GM12873 (cell line): ENCODE data around the gene PRSS1.

Source experiments
- TF ChIP-seq, protein P1 (sequence below): IDR thresholded peaks from 2 replicates; pipeline ENCODE4 v1.5.1; 2012; ENCODE audit warnings: low read depth, mild to moderate bottlenecking, moderate library complexity, low read length, control low read depth; ENCODE audit not compliant: insufficient read depth; ENCODE audit errors: missing control alignments

Gene PRSS1

DNA sequence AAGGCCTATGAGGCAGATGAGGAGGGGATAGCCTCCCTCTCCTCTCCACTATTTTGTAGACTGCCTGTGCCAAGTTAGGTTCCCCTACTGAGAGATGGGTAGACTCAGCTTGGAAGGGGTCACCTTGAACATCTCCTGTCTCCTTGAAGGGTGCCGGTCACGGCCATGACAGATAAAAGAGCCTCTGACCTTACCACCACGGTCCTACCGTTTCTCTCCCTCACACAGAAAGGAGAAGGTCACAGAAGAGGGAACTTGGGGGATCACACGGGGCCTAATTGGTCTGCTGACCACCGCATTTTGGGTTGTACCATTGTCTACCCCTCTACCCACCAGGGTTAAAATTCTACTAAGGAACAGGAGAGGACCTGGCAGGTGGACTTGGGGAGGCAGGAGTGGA lies 38.5 kb downstream of the PRSS1 start:
- TF ChIP-seq, protein P1, sequence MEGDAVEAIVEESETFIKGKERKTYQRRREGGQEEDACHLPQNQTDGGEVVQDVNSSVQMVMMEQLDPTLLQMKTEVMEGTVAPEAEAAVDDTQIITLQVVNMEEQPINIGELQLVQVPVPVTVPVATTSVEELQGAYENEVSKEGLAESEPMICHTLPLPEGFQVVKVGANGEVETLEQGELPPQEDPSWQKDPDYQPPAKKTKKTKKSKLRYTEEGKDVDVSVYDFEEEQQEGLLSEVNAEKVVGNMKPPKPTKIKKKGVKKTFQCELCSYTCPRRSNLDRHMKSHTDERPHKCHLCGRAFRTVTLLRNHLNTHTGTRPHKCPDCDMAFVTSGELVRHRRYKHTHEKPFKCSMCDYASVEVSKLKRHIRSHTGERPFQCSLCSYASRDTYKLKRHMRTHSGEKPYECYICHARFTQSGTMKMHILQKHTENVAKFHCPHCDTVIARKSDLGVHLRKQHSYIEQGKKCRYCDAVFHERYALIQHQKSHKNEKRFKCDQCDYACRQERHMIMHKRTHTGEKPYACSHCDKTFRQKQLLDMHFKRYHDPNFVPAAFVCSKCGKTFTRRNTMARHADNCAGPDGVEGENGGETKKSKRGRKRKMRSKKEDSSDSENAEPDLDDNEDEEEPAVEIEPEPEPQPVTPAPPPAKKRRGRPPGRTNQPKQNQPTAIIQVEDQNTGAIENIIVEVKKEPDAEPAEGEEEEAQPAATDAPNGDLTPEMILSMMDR = no peak

- TF ChIP-seq, protein P1 = no peak
Observed at GRCh38 chr7:142788303-142789289, 39.3 kb downstream of the PRSS1 start.

DNA sequence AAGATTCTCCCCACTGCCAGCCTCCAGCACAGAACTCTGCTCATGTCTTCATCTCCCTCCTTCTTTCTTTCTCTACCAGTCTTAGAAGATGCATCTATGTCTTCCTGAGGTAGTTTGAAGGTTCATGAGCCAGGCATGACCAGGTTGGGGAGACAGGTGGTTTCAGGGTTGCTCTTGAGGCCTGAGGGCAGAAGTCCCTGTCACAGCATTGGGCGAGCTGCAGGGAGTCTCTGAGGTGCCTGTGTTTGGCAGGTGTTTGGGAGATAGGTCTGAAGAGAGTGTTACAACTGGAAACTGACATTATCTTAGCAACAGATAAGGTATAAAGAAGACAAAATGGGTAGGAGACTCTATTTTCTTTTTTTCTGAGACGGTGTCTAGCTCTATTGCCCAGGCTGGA lies 40.2 kb downstream of the PRSS1 start:
- TF ChIP-seq, protein P1 = no peak

DNA sequence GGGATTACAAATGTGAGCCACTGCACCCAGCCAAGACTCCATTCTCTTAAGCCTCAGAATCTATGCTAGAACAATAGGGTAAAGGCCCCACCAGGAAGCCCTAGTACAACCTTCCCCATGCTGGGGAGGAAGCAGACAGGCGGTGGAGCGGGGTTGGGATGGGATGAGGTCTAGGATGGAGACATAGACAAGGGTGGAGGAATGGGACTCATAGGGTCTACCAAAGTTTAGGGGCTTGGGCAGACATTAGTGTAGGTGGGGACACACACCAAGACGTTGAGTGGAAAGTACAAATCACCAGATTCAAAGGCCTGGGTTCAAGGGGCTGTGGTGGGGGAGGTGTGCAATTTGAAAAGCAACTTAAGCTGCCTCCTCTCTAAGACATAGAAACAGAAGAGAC lies 40.8 kb downstream of the PRSS1 start:
- TF ChIP-seq, protein P1 = no peak

GRCh38 chr7:142790555-142790954 lies 41.3 kb downstream of the PRSS1 start:
- TF ChIP-seq, protein P1 = no peak

GRCh38 chr7:142791502-142791901 lies 42.2 kb downstream of the PRSS1 start:
- TF ChIP-seq, protein P1 = no peak

- TF ChIP-seq, protein P1 = no peak
Observed at GRCh38 chr7:142792129-142792528, 42.9 kb downstream of the PRSS1 start.
